DLD1 (cell line): ENCODE data around the gene EFCAB8.

ENCODE experiments used
- in situ Hi-C: cut with HindIII; loops from 2 replicates; pipeline ENCODE4 v1.10.0; 2017; ENCODE audit warnings: low sequenced_read_pairs

The EFCAB8 gene

DNA sequence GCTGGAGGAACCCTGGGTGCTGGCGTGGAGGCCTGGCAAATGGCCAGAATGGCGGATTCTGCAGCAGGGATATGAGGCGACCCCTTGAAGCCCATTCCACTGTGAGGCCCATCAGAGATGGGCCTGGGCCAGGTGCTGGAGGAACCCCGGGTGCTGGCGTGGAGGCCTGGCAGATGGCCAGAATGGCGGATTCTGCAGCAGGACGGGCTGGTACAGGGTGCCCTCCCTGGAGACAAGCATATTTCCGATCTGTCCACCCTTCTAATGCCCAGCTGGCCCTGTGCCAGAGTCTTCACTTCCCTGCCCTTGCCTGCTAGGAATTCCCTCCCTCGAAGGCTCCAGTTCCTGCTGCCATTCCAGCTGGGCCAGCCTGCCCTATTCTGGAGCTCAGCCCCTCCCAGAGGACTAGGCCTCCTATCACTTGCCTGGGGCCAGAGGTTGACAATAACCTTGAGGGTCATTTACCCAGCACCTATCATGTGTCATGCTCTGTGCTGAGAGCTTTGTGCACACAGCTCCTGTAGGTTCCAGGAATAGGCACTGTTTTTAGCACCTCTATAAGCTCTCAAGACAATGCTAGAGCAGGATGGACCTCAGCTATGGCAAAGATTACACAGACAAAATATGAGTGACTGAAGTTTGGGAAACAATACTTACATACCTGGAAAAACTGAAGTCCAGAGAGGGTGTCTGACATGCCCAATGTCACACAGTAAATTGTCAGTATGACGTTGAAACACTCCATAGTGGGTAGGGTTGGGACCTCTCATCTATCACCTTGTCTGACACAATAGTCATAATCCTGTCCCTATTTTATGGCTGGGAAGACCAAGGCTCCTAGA, 124.1 kb downstream of the EFCAB8 start:
- in situ Hi-C loops: no loop called here

DNA sequence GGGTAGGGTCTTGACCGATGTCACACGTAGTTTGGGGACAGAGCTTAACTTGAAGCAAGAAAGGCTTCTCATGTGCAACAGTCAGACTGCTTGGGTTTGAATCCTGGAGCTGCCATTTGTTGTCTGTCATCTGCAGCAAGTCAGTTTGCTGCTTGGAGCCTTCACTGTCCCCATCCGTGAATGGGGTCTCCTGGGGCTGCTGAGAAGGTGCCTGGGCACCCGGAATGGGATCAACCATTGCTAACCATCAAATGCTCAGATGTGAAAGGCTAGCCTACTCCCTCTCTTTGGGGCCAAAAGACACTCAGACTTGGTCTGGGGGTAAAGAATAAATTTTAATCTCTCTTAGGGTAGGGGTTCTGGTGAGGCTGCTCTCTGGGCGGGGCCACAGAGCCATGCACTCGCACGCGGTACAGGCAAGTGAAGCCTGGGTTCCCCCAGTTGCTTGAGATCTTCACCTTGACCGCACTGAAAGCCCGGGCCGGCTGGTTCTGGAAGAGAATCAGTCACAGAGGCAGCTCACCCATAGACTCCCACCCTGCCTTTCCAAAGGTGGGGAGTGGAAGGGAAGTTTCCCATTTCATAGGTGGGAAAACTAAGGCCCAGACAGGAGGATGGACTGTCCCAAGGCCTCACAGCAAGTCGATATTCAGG, 124.9 kb downstream of the EFCAB8 start:
- in situ Hi-C loops: no loop called here

GRCh38 chr20:32984196-32984595, 125.5 kb downstream of the EFCAB8 start:
- in situ Hi-C loops: no loop called here

GRCh38 chr20:32984631-32985354, 126.1 kb downstream of the EFCAB8 start:
- in situ Hi-C loops: no loop called here

GRCh38 chr20:32985596-32985995, 126.9 kb downstream of the EFCAB8 start:
- in situ Hi-C loops: no loop called here

DNA sequence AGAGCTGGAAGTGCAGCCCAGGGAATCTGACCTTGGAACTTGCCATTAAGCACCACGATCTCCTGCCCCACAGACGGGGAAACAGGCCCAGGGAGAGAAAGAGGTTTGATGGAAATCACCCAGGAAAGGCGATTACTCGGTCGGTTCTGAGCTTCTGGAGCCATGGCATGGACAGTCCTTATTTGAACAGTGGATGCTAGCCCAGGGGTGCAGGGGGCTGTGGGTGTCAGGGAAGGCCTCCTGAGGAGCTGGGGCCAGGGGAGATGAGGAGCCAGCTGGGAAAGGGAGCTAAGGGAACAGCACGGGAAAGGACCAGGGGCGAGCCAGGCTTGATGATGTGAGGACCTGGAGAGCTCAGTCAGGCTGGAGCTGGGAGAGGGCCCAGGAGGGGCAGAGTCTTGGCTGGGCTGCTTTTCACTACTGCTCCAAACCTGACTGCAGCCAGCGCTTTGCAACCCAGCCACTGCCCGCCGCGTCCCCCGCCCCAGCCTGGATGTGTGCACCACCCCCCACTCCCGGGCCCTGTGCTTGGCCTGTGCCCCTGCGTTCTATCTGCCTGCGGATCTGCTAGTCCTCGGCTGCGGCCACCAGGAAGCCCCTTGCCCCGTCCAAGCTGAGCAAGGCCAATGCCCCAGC, 127.7 kb downstream of the EFCAB8 start:
- in situ Hi-C loops: no loop called here

GRCh38 chr20:32987044-32987825, 128.5 kb downstream of the EFCAB8 start:
- in situ Hi-C loops: no loop called here

- in situ Hi-C loops: no loop called here
Observed at GRCh38 chr20:32988008-32988407, 129.3 kb downstream of the EFCAB8 start.

DNA sequence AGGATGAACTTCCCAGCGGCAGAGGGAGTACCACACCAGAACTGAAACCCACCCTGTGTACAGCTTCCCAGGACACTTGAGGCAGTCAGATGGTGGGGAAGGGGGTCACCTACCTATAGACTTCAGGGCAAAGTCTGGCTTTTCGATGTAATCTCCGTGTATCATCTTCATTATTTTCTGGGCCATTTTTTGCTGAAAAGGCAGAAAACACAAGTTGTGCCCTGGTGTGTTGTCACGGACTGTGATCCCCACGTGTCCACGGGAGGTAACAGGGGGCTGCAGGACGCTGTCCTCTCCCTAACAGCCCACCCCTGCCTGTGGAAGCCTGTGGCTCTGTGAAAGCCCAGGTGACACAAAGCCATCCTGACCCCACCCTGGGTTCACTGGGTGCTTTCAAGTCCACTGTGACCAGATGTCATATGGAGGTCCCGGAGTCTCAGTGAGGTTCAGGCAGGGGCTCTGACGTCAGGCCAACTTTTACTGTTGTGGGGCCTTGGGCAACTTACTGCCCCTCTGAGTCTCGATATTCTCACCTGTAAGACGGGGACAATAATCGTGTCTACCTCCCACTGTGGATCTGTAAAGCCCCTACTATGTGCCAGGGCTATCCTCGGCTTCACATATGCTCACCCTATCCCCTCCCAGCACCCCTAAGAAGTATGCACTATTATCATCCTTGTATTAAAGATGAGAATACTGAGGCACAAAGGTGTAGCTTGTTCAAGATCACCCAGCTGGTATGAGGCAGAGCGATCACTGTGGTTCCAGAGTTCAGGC, 131.0 kb downstream of the EFCAB8 start:
- in situ Hi-C loops: no loop called here

DNA sequence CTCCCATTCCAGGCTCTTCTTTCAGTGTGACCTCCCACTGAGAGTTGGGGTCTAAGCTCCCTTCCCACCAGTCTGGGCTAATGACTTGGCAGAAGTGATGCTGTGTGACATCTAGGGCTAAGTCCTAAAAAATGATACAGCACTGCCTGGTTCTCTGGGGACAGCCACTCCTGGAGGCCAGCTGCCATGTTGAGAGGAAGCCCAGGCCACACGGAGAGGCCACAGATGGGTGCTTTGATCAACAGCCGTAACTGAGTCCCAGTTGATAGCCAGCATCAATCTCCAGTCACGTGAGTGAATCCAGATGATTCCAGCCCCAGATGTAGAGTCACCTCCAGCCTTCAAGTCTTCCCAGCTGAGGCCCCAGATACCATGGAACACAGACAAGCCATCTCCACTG, 131.7 kb downstream of the EFCAB8 start:
- in situ Hi-C loops: no loop called here

DNA sequence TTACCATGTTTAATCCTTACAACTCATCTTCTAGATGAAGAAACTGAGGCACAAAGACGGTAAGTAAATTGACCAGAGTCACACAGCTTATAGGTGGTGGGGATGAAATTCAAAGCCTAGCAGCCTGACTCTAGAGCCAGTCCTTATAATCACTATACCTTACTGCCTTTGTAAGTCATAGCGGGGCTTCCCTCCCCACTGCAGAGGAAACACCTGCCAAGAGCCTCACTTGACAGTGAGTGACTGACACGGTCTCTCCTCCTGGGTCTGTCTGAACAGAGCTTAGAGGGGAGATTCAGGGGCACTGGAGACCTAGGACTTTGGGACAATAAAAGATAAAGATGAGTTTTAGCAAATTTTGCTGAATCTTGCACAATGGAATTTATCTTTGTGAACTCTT, 132.7 kb downstream of the EFCAB8 start:
- in situ Hi-C loops: no loop called here

GRCh38 chr20:32991792-32992641, 133.3 kb downstream of the EFCAB8 start:
- in situ Hi-C loops: no loop called here

GRCh38 chr20:32993496-32994050, 134.8 kb downstream of the EFCAB8 start:
- in situ Hi-C loops: no loop called here

DNA sequence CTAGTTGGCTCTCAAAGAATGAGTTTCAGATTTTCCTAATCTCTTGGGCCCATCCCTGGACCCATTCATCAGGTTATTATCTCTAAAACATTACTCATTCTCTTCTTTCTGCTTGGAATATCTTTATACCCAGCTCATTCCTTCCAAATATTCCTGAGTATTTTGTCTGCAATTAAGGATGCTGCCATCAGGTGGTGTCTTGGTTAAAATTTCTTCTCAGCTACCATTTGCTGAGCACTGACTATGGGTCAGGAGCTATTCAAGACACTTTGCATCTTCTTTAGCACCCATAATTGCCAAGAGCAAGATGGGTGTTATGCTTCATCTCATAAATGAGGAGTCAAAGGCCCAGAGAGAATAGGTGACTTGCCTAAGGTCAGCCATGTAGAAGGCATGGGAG, 137.1 kb downstream of the EFCAB8 start:
- in situ Hi-C loops: no loop called here

GRCh38 chr20:32997431-32997830, 138.7 kb downstream of the EFCAB8 start:
- in situ Hi-C loops: no loop called here

DNA sequence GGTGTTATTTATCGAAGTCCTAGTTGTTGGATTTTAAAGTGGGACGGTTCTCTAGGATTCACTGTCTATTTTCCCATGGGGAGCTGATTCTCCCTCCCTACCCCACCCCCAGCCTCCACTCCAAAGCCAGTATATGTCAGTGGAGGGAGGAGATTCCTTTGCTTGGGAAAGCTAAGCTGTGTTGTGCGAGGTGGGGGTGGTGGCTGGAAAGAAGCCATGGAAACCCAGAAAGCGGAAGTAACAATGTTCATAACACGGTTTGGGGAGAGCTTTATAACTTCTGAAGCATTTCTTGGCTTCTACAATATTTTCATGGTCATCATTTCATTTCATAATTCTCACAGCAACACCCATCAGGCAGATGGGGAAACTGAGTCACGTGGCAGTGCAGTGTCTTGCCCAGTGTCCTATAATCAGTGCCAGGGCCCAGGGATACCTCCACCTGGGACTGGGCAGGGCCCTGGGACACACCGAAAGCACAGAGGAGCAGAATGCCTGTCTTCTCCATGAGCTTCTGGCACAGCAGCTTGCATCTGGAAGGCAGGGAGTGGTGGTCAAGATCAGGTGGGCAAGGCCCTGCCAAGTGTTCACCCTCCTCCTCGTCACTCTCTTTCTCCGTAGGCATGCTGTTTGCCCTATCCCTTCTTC, 141.0 kb downstream of the EFCAB8 start:
- in situ Hi-C loops: no loop called here

- in situ Hi-C loops: no loop called here
Observed at GRCh38 chr20:33000802-33001466, 142.2 kb downstream of the EFCAB8 start.
